ENCODE results near the gene MPST. TPM values are rescaled to one million over a fixed set of nuclear protein-coding genes. Genes with fewer than 3 reads are reported as not detected.

MPST gene
- total RNA-seq, 6 donors from 2014 or later = 80.8 to 183 (median 135) TPM

DNA sequence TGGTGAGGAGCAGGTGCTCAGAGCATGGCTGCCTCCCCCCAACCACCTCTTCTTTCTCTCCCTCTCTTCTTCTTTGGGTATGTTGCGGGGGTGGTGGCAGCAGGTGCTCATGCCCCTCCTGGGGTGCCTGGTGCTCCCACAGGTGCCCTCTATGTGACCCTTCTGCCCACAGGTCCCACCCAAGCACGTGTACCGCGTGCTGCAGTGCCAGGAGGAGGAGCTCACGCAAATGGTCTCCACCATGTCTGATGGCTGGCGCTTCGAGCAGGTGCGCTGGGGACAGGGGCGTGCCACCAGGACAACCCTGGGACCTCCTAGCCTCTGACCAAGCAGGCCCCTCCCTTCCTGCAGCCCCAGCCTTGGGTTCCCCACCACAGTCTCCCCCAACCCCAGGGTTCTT lies 37.7 kb downstream of the MPST start:
- peaks cover 0 to 60% (median 19%) of the 10 kb centered on the region in 4 donors for H3K36me3 ChIP-seq
- ATAC-seq (ENCODE audit: low FRiP score in 2 of 2) (no peak), DNase-seq (no peak)
- no peaks in the 10 kb centered on the region for H3K27me3 ChIP-seq
- WGBS, 2 donors = 71 to 87% methylated on average over 4 to 9 of the region's 9 CpGs
- no peak overlapping the region for H3K4me3 ChIP-seq
- H3K9me3 ChIP-seq = no peaks in the 10 kb centered on the region
- H3K27ac ChIP-seq = no peak overlapping the region
- no peak for TF ChIP-seq EP300 (IDR thresholded peaks at IDR 0.05)
- no peak for TF ChIP-seq POLR2A (IDR thresholded peaks at IDR 0.05)
- no peak for TF ChIP-seq CTCF (IDR thresholded peaks at IDR 0.05)
- no peak for TF ChIP-seq POLR2AphosphoS5 (IDR thresholded peaks at IDR 0.05)
- H3K4me1 ChIP-seq = peaks cover 0 to 5% (median 4%) of the 10 kb centered on the region in 4 donors

- no peak overlapping the region for H3K4me3 ChIP-seq
- no peak overlapping the region for H3K27ac ChIP-seq
- H3K27me3 ChIP-seq = no peaks in the 10 kb centered on the region
- no peak for DNase-seq
- no peaks in the 10 kb centered on the region for H3K4me1 ChIP-seq
- TF ChIP-seq POLR2A (IDR thresholded peaks at IDR 0.05) = no peak
- no peak for TF ChIP-seq POLR2AphosphoS5 (IDR thresholded peaks at IDR 0.05)
- TF ChIP-seq CTCF (IDR thresholded peaks at IDR 0.05) = no peak
- TF ChIP-seq EP300 (IDR thresholded peaks at IDR 0.05) = no peak
- peaks cover 0 to 60% (median 19%) of the 10 kb centered on the region in 4 donors for H3K36me3 ChIP-seq
- 77 to 91% methylated on average over 4 to 12 of the region's 12 CpGs for WGBS, 2 donors
- no peak for ATAC-seq (ENCODE audit: low FRiP score in 2 of 2)
- no peaks in the 10 kb centered on the region for H3K9me3 ChIP-seq
Observed at GRCh38 chr22:37057796-37058510, 38.4 kb downstream of the MPST start.

GRCh38 chr22:37058917-37059701 lies 39.6 kb downstream of the MPST start:
- WGBS, 2 donors = 95 to 96% methylated on average over 22 to 27 of the region's 28 CpGs
- Histone ChIP-seq H3K36me3 (peaks cover 0 to 60% (median 19%) of the 10 kb centered on the region in 4 donors), H3K27ac (no peak overlapping the region), H3K27me3 (no peaks in the 10 kb centered on the region), H3K4me1 (no peaks in the 10 kb centered on the region), H3K4me3 (no peak overlapping the region), H3K9me3 (no peaks in the 10 kb centered on the region)
- no peak for ATAC-seq (ENCODE audit: low FRiP score in 2 of 2)
- TF ChIP-seq POLR2AphosphoS5 (IDR thresholded peaks at IDR 0.05) (no peak), POLR2A (IDR thresholded peaks at IDR 0.05) (no peak), EP300 (IDR thresholded peaks at IDR 0.05) (no peak), CTCF (IDR thresholded peaks at IDR 0.05) (no peak)
- DNase-seq = no peak

GRCh38 chr22:37059876-37060449 lies 40.4 kb downstream of the MPST start:
- 80 to 96% methylated on average over 1 to 9 of the region's 9 CpGs for WGBS, 2 donors
- TF ChIP-seq CTCF (IDR thresholded peaks at IDR 0.05) (no peak), POLR2A (IDR thresholded peaks at IDR 0.05) (no peak), EP300 (IDR thresholded peaks at IDR 0.05) (no peak), POLR2AphosphoS5 (IDR thresholded peaks at IDR 0.05) (no peak)
- H3K9me3 ChIP-seq = no peaks in the 10 kb centered on the region
- peaks cover 0 to 58% (median 19%) of the 10 kb centered on the region in 4 donors for H3K36me3 ChIP-seq
- H3K27ac ChIP-seq = no peak overlapping the region
- H3K4me1 ChIP-seq = no peaks in the 10 kb centered on the region
- no peaks in the 10 kb centered on the region for H3K27me3 ChIP-seq
- DNase-seq = no peak
- no peak for ATAC-seq (ENCODE audit: low FRiP score in 2 of 2)
- no peak overlapping the region for H3K4me3 ChIP-seq
